H9 (cell line): Measurements from ENCODE around the gene DNASE1L1. TPM values are rescaled to one million over a fixed set of nuclear protein-coding genes. Genes with fewer than 3 reads are reported as not detected.

Experiments
- DNase-seq: peaks from one replicate; pipeline ENCODE4 v3.0.0-alpha.2; 2017
- H2AFZ ChIP-seq: one replicate; pipeline ENCODE4 v1.6.1; 2013; ENCODE audit warnings: mild to moderate bottlenecking, low read length, control low read depth, moderate library complexity
- H2AK5ac ChIP-seq: 2 replicates; pipeline ENCODE4 v1.6.1; 2013; ENCODE audit warnings: low read length, control low read depth, mixed read lengths; ENCODE audit not compliant: insufficient read length
- H2BK120ac ChIP-seq: one replicate; pipeline ENCODE4 v1.6.1; 2013; ENCODE audit warnings: low read depth, mild to moderate bottlenecking, low read length, control low read depth, inconsistent platforms; ENCODE audit not compliant: poor library complexity, severe bottlenecking
- H2BK12ac ChIP-seq: 2 replicates; pipeline ENCODE4 v1.6.1; 2013; ENCODE audit warnings: low read length, control low read depth, mixed read lengths, low read depth; ENCODE audit not compliant: insufficient read length
- H2BK15ac ChIP-seq: 2 replicates; pipeline ENCODE4 v1.6.1; 2013; ENCODE audit warnings: low read depth, low read length, control low read depth
- H2BK20ac ChIP-seq: one replicate; pipeline ENCODE4 v1.6.1; 2013; ENCODE audit warnings: low read depth, mild to moderate bottlenecking, low read length, control low read depth, inconsistent platforms; ENCODE audit not compliant: poor library complexity, severe bottlenecking
- H2BK5ac ChIP-seq: 2 replicates; pipeline ENCODE4 v1.6.1; 2013; ENCODE audit warnings: low read length, control low read depth, mixed read lengths; ENCODE audit not compliant: insufficient read length
- H3K14ac ChIP-seq: 2 replicates; pipeline ENCODE4 v1.6.1; 2013; ENCODE audit warnings: low read length, control low read depth; ENCODE audit not compliant: insufficient read depth
- H3K18ac ChIP-seq: 2 replicates; pipeline ENCODE4 v1.6.1; 2013; ENCODE audit warnings: low read depth, mild to moderate bottlenecking, mixed read lengths, low read length, control low read depth; ENCODE audit not compliant: insufficient read length
- H3K23ac ChIP-seq: 2 replicates; pipeline ENCODE4 v1.6.1; 2013; ENCODE audit warnings: low read length, control low read depth, mixed read lengths, low read depth; ENCODE audit not compliant: insufficient read length
- H3K23me2 ChIP-seq: 2 replicates; pipeline ENCODE4 v1.6.1; 2013; ENCODE audit warnings: low read depth, mild to moderate bottlenecking, mixed read lengths, low read length, control low read depth; ENCODE audit not compliant: insufficient read length, poor library complexity, severe bottlenecking
- H3K27ac ChIP-seq: 2 replicates; pipeline ENCODE4 v1.5.1; 2013; ENCODE audit warnings: low read length, control low read depth, mixed read lengths, low read depth; ENCODE audit not compliant: insufficient read length
- H3K27me3 ChIP-seq: 2 replicates; pipeline ENCODE4 v1.6.1; 2013; ENCODE audit warnings: low read length, control low read depth, inconsistent platforms; ENCODE audit not compliant: insufficient read depth
- H3K4ac ChIP-seq: 2 replicates; pipeline ENCODE4 v1.6.1; 2013; ENCODE audit warnings: low read depth, mild to moderate bottlenecking, control low read depth, inconsistent platforms, low read length, moderate library complexity
- H3K4me1 ChIP-seq: 2 replicates; pipeline ENCODE4 v1.6.1; 2013; ENCODE audit warnings: low read length, control low read depth, inconsistent platforms; ENCODE audit not compliant: insufficient read depth
- H3K4me2 ChIP-seq: 2 replicates; pipeline ENCODE4 v1.6.1; 2013; ENCODE audit warnings: low read length, control low read depth, mixed read lengths; ENCODE audit not compliant: insufficient read length, insufficient read depth
- H3K56ac ChIP-seq: 2 replicates; pipeline ENCODE4 v1.6.1; 2013; ENCODE audit warnings: low read depth, mild to moderate bottlenecking, mixed read lengths, low read length, control low read depth; ENCODE audit not compliant: insufficient read length
- H3K79me1 ChIP-seq: 2 replicates; pipeline ENCODE4 v1.6.1; 2013; ENCODE audit warnings: low read depth, mild to moderate bottlenecking, moderate library complexity, low read length, control low read depth, inconsistent platforms; ENCODE audit not compliant: insufficient read depth, poor library complexity, severe bottlenecking
- H3K79me2 ChIP-seq: 2 replicates; pipeline ENCODE4 v1.6.1; 2013; ENCODE audit warnings: low read length, control low read depth, inconsistent platforms; ENCODE audit not compliant: insufficient read depth
- H3K9ac ChIP-seq: 2 replicates; pipeline ENCODE4 v1.6.1; 2013; ENCODE audit warnings: low read length, control low read depth, mixed read lengths; ENCODE audit not compliant: insufficient read length; ENCODE audit errors: extremely low read depth
- H3K9me3 ChIP-seq: one replicate; pipeline ENCODE4 v1.6.1; 2013; ENCODE audit warnings: low read depth, low read length, inconsistent platforms; ENCODE audit not compliant: control insufficient read depth
- H3T11ph ChIP-seq: one replicate; pipeline ENCODE4 v1.6.1; 2013; ENCODE audit warnings: mild to moderate bottlenecking, low read length, control low read depth, inconsistent platforms
- H4K20me1 ChIP-seq: one replicate; pipeline ENCODE4 v1.6.1; 2013; ENCODE audit not compliant: control insufficient read depth, insufficient read length, insufficient read depth
- H4K5ac ChIP-seq: 2 replicates; pipeline ENCODE4 v1.6.1; 2013; ENCODE audit warnings: low read depth, mild to moderate bottlenecking, mixed read lengths, low read length, control low read depth; ENCODE audit not compliant: insufficient read length
- H4K8ac ChIP-seq: replicated peaks from 2 replicates; pipeline ENCODE4 v1.6.1; 2013; ENCODE audit warnings: low read length, control low read depth, mixed read lengths, low read depth; ENCODE audit not compliant: insufficient read length
- H4K91ac ChIP-seq: 2 replicates; pipeline ENCODE4 v1.6.1; 2013; ENCODE audit warnings: low read depth, mild to moderate bottlenecking, moderate library complexity, mixed read lengths, low read length, control low read depth; ENCODE audit not compliant: insufficient read length
- H3K27ac Mint-ChIP-seq, 3 experiments: 2 replicates in 2 of 3; 3 replicates in 1 of 3; pipeline ENCODE4 v1.8.0; 2020 to 2021; ENCODE audit warnings: mixed read lengths in 3 of 3, mild to moderate bottlenecking in 1 of 3, moderate library complexity in 1 of 3
- H3K27me3 Mint-ChIP-seq: 2 replicates; pipeline ENCODE4 v1.8.0; 2021; ENCODE audit warnings: low read depth, mild to moderate bottlenecking, moderate library complexity, mixed read lengths
- H3K36me3 Mint-ChIP-seq, 3 experiments: 2 replicates in 2 of 3; 3 replicates in 1 of 3; pipeline ENCODE4 v1.8.0; 2020 to 2021; ENCODE audit warnings: low read depth in 3 of 3, mixed read lengths in 3 of 3; ENCODE audit not compliant: insufficient read depth in 1 of 3
- H3K4me1 Mint-ChIP-seq, 2 experiments: 2 replicates each; pipeline ENCODE4 v1.8.0; 2020; ENCODE audit warnings: mixed read lengths in 2 of 2
- H3K4me3 Mint-ChIP-seq, 2 experiments: 2 replicates in 1 of 2; 3 replicates in 1 of 2; pipeline ENCODE4 v1.8.0; 2020 to 2021; ENCODE audit warnings: mild to moderate bottlenecking in 2 of 2, mixed read lengths in 2 of 2, moderate library complexity in 1 of 2
- H3K9me3 Mint-ChIP-seq, 2 experiments: 2 replicates in 1 of 2; 3 replicates in 1 of 2; pipeline ENCODE4 v1.8.0; 2020; ENCODE audit warnings: mild to moderate bottlenecking in 2 of 2, mixed read lengths in 2 of 2, moderate library complexity in 1 of 2
- CTCF ChIP-seq: fragments of 200-600 bp; sonication (generic); conservative IDR thresholded peaks from 3 replicates; pipeline ENCODE4 v1.8.0; 2021; ENCODE audit warnings: antibody characterized with exemption, mild to moderate bottlenecking
- WGBS: extraction: QIAGEN DNeasy Blood & Tissue Kit; methylation state at CpG from one replicate; pipeline ENCODE4 v1.1.7; 2013; ENCODE audit warnings: missing lambda C conversion rate, low lambda C conversion rate, mixed read lengths; ENCODE audit not compliant: insufficient read length; ENCODE audit errors: extremely low coverage; 5-methylcytosine and 5-hydroxymethylcytosine counted together
- total RNA-seq: library from RNA; stranded (reverse); gene quantifications from 2 replicates; pipeline ENCODE4 v1.2.1, GENCODE V29; 2021

DNASE1L1 gene
- total RNA-seq, 1 experiment from 2014 or later = 14.5 TPM

DNA sequence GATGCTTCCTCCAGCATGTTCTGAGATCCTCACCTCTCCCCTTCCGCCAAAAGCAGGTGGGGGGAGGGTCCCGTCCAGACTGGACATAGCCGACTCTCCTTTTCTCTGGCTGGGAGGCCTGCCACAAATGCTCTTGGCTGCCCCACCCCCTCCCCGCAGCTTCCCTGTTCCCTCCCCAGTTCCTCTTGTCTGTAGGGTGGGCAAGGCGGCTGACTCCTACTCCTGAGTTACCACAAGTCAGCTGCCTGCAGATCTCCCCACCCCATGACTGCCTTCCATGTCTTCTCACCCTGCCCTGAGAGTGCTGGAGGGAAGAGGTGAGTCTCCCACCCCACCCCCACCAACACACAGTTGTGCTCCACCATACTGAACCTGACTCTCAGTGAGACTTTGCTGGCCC, 22.3 kb upstream of the DNASE1L1 start:
- Mint-ChIP-seq H3K27me3 (no peaks in the 10 kb centered on the region), H3K27ac (0 out of 7 replicates have a peak overlapping the region, but pooled peaks of 1 of the 3 experiments have one; percentile 19), H3K36me3 (peaks cover 15 to 51% (median 43%) of the 10 kb centered on the region in 3 experiments), H3K9me3 (peaks cover 76 to 86% of the 10 kb centered on the region in 2 experiments), H3K4me1 (peaks cover 10 to 25% of the 10 kb centered on the region in 2 experiments), H3K4me3 (no peak overlapping the region)
- H4K8ac ChIP-seq = no peak overlapping the region
- H3K4ac ChIP-seq = no peak overlapping the region
- H3K27ac ChIP-seq = no peak overlapping the region
- H2BK120ac ChIP-seq = no peak overlapping the region
- H2AFZ ChIP-seq = no peak overlapping the region
- no peak for TF ChIP-seq CTCF
- no peak overlapping the region for H3K4me2 ChIP-seq
- no peak overlapping the region for H3K18ac ChIP-seq
- H3K9me3 ChIP-seq = peaks cover 39% of the 10 kb centered on the region
- H2BK5ac ChIP-seq = no peak overlapping the region
- no peak overlapping the region for H4K5ac ChIP-seq
- H3K56ac ChIP-seq = no peak overlapping the region
- H3K27me3 ChIP-seq = no peaks in the 10 kb centered on the region
- no peak overlapping the region for H2AK5ac ChIP-seq
- H2BK15ac ChIP-seq = no peak overlapping the region
- H3K23ac ChIP-seq = no peak overlapping the region
- DNase-seq = no peak
- H2BK20ac ChIP-seq = no peak overlapping the region
- no peaks in the 10 kb centered on the region for H4K20me1 ChIP-seq
- no peak overlapping the region for H3K9ac ChIP-seq
- H3K79me1 ChIP-seq = no peaks in the 10 kb centered on the region
- H3K4me1 ChIP-seq = no peaks in the 10 kb centered on the region
- H3K79me2 ChIP-seq = no peaks in the 10 kb centered on the region
- H4K91ac ChIP-seq = no peak overlapping the region
- WGBS = no CpG with 5 or more reads among the region's 5 CpGs
- no peak overlapping the region for H3T11ph ChIP-seq
- no peak overlapping the region for H3K14ac ChIP-seq
- no peaks in the 10 kb centered on the region for H3K23me2 ChIP-seq
- H2BK12ac ChIP-seq = no peak overlapping the region
